GM19035 (cell line): ENCODE measurements around the gene GMCL2.

Experiments
- ATAC-seq: cut with Tn5 transposase; IDR thresholded peaks from one replicate; pipeline ENCODE4 v1.9.1; 2021; ENCODE audit not compliant: unreplicated experiment

Gene GMCL2

GRCh38 chr5:178221853-178222252 lies 34.7 kb upstream of the GMCL2 start:
- ATAC-seq = no peak

GRCh38 chr5:178221282-178221681 lies 34.1 kb upstream of the GMCL2 start:
- no peak for ATAC-seq

GRCh38 chr5:178218827-178219226 lies 31.7 kb upstream of the GMCL2 start:
- ATAC-seq = no peak

GRCh38 chr5:178218237-178218776 lies 31.1 kb upstream of the GMCL2 start:
- no peak for ATAC-seq

- ATAC-seq = no peak
Measured at GRCh38 chr5:178216779-178217178, 29.6 kb upstream of the GMCL2 start.

GRCh38 chr5:178216088-178216534 lies 28.9 kb upstream of the GMCL2 start:
- ATAC-seq = no peak

- ATAC-seq = no peak
Measured at GRCh38 chr5:178215280-178216002, 28.3 kb upstream of the GMCL2 start.

- no peak for ATAC-seq
Measured at GRCh38 chr5:178214160-178214803, 27.1 kb upstream of the GMCL2 start.

- no peak for ATAC-seq
Measured at GRCh38 chr5:178213748-178214151, 26.6 kb upstream of the GMCL2 start.

GRCh38 chr5:178213003-178213461 lies 25.9 kb upstream of the GMCL2 start:
- no peak for ATAC-seq

GRCh38 chr5:178212241-178213002 lies 25.3 kb upstream of the GMCL2 start:
- ATAC-seq = no peak

- ATAC-seq = no peak
Measured at GRCh38 chr5:178211095-178212048, 24.2 kb upstream of the GMCL2 start.

GRCh38 chr5:178210686-178211085 lies 23.5 kb upstream of the GMCL2 start:
- no peak for ATAC-seq

- no peak for ATAC-seq
Measured at GRCh38 chr5:178210073-178210535, 22.9 kb upstream of the GMCL2 start.

GRCh38 chr5:178209334-178210072 lies 22.3 kb upstream of the GMCL2 start:
- no peak for ATAC-seq

GRCh38 chr5:178208540-178209227 lies 21.5 kb upstream of the GMCL2 start:
- no peak for ATAC-seq

GRCh38 chr5:178207917-178208280 lies 20.7 kb upstream of the GMCL2 start:
- ATAC-seq = no peak

- no peak for ATAC-seq
Measured at GRCh38 chr5:178207183-178207916, 20.2 kb upstream of the GMCL2 start.
